Cardiac muscle cell (in vitro differentiated cells and primary cell): ENCODE data around the gene NRP1. TPM values are rescaled to one million over a fixed set of nuclear protein-coding genes. Genes with fewer than 3 reads are reported as not detected.

Source experiments
- DNase-seq, 2 donors: peaks; one replicate each; pipeline versions ENCODE4 v3.0.0 to v3.0.0-alpha.2; 2010 to 2017; ENCODE audit warnings: low read depth in 1 of 2, low spot score in 1 of 2
- H3K27ac ChIP-seq: fragments of 200-600 bp; sonication (generic); 2 replicates; pipeline ENCODE4 v1.5.1; 2016
- H3K27me3 ChIP-seq: fragments of 200-600 bp; sonication (generic); 2 replicates; pipeline ENCODE4 v1.6.0; 2016; ENCODE audit warnings: control low read depth
- H3K36me3 ChIP-seq: fragments of 200-600 bp; sonication (generic); 2 replicates; pipeline ENCODE4 v1.5.1; 2016; ENCODE audit warnings: control low read depth
- H3K4me1 ChIP-seq: fragments of 200-600 bp; sonication (generic); 2 replicates; pipeline ENCODE4 v1.8.1; 2017; ENCODE audit warnings: low read depth, mild to moderate bottlenecking, mixed run types
- H3K4me3 ChIP-seq: fragments of 200-600 bp; sonication (generic); 2 replicates; pipeline ENCODE4 v1.5.1; 2016; ENCODE audit warnings: mild to moderate bottlenecking
- H3K9me3 ChIP-seq: fragments of 200-600 bp; sonication (generic); 2 replicates; pipeline ENCODE4 v1.5.1; 2017; ENCODE audit warnings: low read depth, mild to moderate bottlenecking, control low read depth
- polyA plus RNA-seq: library from polyadenylated mRNA; unstranded; fragments of >200 nt; fragmentation: Nextera tagmentation; extraction: Ambion mirVana; gene quantifications from 2 replicates; pipeline ENCODE4 v1.2.1, GENCODE V29; 2016
- total RNA-seq: library from RNA; depleted of rRNA; stranded (reverse); fragments of >200 nt; gene quantifications from 2 replicates; pipeline ENCODE4 v1.2.3, GENCODE V29; 2016
- TF ChIP-seq, protein P1 (sequence below): IDR thresholded peaks from 2 replicates; pipeline ENCODE4 v1.5.1; 2012; ENCODE audit warnings: low read depth, mild to moderate bottlenecking, low read length

NRP1 gene
- total and polyA plus RNA-seq, 2 experiments from 2014 or later = 145 to 327 TPM

DNA sequence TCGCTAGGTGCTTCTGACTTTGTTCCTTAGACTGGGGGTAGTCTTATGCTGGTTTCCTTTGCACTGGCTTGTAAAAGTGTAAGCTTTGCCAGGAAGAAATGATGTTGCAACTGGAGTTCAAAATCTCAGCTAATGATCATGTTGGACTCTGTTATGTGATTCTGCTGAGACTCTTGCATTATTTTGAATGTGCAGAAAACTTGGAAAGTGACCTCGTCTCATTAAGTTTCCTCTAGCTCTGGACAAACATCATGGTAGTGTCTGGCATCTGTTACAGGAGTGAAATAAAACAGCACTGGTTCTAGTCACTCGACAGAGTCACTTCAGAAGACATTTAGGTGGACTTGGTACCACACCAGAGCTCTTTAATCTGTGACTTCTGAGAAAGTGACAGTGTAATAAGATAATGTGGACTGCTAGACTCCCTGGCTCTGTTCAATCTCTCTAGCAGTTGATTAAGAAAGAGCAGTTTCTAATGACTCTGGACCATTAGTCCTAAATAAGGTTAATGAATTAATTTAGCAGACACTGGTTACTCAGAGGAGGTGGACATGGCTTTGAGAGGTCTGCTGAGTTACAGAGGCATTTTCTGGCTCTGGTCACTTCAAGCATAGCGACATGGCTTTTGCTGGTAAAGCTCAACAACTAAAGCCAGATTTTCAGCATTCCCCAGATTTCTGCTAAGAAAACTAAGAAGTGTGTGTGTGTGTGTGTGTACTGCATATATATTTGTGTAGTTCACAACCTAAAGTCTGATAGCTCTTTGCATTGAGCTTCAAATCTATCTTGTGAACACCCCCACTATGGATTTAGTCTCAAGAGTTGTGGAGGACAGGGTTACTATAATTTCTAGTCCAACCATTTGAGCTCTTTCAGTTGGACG is 2.0 kb downstream of the NRP1 start:
- peak; percentile 76 to 86 for DNase-seq
- TF ChIP-seq, protein P1, sequence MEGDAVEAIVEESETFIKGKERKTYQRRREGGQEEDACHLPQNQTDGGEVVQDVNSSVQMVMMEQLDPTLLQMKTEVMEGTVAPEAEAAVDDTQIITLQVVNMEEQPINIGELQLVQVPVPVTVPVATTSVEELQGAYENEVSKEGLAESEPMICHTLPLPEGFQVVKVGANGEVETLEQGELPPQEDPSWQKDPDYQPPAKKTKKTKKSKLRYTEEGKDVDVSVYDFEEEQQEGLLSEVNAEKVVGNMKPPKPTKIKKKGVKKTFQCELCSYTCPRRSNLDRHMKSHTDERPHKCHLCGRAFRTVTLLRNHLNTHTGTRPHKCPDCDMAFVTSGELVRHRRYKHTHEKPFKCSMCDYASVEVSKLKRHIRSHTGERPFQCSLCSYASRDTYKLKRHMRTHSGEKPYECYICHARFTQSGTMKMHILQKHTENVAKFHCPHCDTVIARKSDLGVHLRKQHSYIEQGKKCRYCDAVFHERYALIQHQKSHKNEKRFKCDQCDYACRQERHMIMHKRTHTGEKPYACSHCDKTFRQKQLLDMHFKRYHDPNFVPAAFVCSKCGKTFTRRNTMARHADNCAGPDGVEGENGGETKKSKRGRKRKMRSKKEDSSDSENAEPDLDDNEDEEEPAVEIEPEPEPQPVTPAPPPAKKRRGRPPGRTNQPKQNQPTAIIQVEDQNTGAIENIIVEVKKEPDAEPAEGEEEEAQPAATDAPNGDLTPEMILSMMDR = no peak

DNA sequence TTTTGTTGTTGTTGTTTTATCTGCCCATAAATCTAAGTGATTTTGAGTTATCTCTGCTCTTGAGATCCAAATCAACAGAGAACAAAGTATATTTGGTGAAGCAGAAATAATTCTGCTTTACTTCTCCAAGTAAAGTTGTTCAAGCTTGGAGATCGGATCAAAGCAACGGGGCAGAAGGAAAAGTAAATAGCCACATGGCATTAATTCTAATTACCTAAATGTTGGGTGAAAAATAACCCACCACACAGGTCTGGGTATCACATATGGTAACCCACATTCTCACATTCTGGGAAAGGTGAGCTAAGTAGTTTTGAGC is 3.1 kb downstream of the NRP1 start:
- Histone ChIP-seq H3K27ac (peak overlapping the region; percentile 96), H3K36me3 (peaks cover 27% of the 10 kb centered on the region), H3K4me1 (peaks cover 36% of the 10 kb centered on the region), H3K27me3 (no peaks in the 10 kb centered on the region), H3K9me3 (no peaks in the 10 kb centered on the region), H3K4me3 (peak overlapping the region; percentile 95)
- TF ChIP-seq, protein P1 = no peak
- no peak for DNase-seq

More for the DNA sequence above, 2.0 kb downstream of the NRP1 start:
- peaks cover 21% of the 10 kb centered on the region for H3K36me3 ChIP-seq
- no peaks in the 10 kb centered on the region for H3K9me3 ChIP-seq
- peak overlapping the region; percentile 96 for H3K27ac ChIP-seq
- no peaks in the 10 kb centered on the region for H3K27me3 ChIP-seq
- peak overlapping the region; percentile 95 for H3K4me3 ChIP-seq
- H3K4me1 ChIP-seq = peaks cover 25% of the 10 kb centered on the region

DNA sequence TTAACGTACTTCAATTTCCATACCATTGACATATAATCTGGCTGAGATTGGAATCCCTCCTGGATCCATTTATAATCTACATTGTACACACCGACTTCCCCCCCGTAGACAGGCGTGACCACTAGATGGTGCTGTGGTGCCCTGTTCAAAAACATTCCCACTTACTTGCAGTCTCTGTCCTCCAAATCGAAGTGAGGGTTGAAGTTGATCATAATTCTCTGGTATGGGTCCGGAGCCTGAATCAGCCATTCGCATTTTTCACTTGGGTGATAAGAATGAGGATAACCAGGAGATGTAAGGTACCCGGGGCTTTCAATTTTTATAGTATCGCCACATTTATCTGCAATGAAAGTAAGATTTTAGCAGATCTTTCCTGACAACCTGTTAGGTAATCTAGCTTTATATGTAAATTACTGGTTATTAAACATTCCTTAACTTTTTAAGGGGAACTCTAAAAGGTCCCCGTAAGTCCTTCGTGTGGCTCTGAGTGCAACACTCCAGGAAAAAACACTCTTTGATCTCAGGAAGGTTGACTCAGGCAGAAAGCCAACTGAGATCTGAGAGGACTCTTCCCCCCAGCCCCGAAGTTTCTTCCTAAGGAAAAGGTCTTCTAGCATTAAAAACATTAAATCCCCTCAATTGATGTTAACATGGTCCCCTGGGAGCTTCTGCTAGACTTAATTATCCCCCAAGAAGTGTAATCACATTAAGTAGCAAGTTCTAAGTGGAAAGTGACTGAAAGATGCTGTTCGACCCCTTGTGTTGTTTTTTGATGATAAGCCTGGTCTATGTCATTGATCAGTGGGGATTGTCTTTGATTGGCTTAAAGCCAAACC is 3.7 kb downstream of the NRP1 start:
- H3K27ac ChIP-seq = peak overlapping the region; percentile 96

DNA sequence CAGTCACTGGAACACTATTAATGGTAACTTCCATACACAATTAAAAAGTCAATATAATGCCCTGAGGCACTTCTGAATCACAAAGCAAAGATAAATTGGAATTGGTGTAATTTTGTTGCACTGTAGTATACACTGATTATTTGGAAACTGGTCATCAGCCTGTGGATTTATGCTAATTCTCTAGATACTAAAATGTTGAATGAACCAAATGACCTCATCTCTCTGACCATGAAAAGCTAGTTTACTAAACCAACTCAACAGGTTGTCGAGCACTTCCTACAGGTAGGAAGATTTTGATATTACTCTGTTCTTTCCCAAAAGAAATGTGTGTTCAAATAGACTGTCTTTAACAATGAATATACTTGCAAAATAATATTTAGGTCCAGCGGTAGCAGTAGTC is 5.3 kb downstream of the NRP1 start:
- Histone ChIP-seq H3K27me3 (no peaks in the 10 kb centered on the region), H3K27ac (no peak overlapping the region), H3K4me1 (peaks cover 53% of the 10 kb centered on the region), H3K9me3 (no peaks in the 10 kb centered on the region), H3K36me3 (peaks cover 30% of the 10 kb centered on the region), H3K4me3 (peak overlapping the region; percentile 95)
- no peak for DNase-seq
- TF ChIP-seq, protein P1 = no peak

More for the DNA sequence above, 3.7 kb downstream of the NRP1 start:
- Histone ChIP-seq H3K36me3 (peaks cover 27% of the 10 kb centered on the region), H3K27me3 (no peaks in the 10 kb centered on the region), H3K4me3 (peak overlapping the region; percentile 95), H3K9me3 (no peaks in the 10 kb centered on the region), H3K4me1 (peaks cover 41% of the 10 kb centered on the region)
- peak; percentile 88 to 90 for DNase-seq
- TF ChIP-seq, protein P1 = peak; percentile 93

DNA sequence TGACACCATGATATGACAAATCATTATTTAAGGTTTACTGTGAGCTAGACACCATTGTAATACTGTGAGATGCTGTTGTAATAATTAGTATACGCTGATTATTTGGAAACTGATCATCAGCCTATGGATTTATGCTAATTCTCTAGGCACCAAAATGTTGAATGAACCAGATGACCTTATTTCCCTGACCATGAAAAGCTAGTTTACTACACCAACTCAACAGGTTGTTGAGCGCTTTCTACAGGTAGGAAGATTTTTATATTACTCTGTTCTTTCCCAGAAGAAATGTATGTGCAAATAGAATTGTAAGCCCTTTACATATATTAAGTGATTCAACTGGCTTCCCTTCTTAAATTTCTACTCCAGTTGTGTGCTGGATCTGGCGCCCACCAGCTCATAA is 6.2 kb downstream of the NRP1 start:
- DNase-seq = no peak
- H3K27me3 ChIP-seq = no peaks in the 10 kb centered on the region
- peaks cover 61% of the 10 kb centered on the region for H3K4me1 ChIP-seq
- peaks cover 38% of the 10 kb centered on the region for H3K36me3 ChIP-seq
- TF ChIP-seq, protein P1 = no peak
- H3K27ac ChIP-seq = peak overlapping the region; percentile 27
- H3K4me3 ChIP-seq = peak overlapping the region; percentile 4
- H3K9me3 ChIP-seq = no peaks in the 10 kb centered on the region
